Measurements from ENCODE around the gene CPLANE1. TPM values are rescaled to one million over a fixed set of nuclear protein-coding genes. Genes with fewer than 3 reads are reported as not detected.
"Not testable (repeated sequence)": the region's sequence is repeated elsewhere in the genome, so short reads cannot be mapped to it uniquely, and the experiment has no call there.

Gene CPLANE1
- total RNA-seq = 10 to 100 TPM in 1 of 2 experiments, 1 to 10 TPM in 1; 7.0 to 10.3 TPM

DNA sequence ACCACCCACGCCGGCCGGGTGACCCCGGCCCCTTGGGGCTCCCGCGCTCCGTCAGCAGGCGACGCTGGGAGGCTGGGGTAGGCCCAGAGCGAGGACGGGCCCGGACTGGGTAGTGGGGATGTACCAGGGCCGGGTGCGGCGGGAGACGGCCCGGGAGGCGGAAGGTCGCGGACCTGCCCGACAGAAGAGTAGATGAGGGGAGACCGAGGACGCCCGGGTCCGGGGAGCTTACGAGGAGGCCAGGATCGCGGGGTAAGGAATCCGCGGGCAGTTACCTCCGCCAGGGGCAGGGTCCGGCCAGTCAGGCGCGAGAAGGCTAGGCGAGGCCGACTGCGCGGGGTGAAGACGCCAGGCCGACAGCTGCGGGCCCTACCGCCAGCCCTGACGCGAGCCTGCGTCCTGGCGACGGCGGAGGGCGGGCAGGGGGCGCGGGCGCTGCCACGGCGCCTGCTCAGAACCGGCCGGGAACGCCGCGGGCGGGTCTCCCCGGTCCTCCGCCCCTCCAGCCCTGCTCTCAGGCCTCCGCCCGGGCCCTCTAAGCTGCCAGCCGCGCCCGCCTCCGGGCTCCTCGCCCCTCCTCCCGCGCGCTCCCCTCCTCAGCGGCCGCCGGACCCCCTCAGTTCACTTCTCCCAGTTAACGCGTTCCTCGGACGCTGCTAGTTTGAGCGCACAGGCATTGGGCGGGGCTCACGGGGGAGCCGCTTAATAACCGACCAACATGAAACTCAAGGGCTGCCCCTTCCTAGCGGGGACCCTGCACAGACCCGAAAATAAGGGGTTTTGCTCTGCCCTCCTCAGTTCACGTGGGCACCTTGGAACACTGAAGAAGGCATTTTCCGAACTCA is at the start of gene CPLANE1:
Gene CPLANE1 (minus strand): TSS at position 407 of the 845 bp plus-strand sequence. CDS start 1,678 bp downstream, outside the sequence.
- peaks cover 2% of the 10 kb centered on the region for H3K9me3 Mint-ChIP-seq
- POLR2A ChIA-PET = interaction anchor here (1.2 to 1.6 kb wide), 3 partner anchors 33 to 122 kb away, joined by 3 to 4 read pairs (median 4); partner anchors contain the start of gene NUP155
- H3K27ac Mint-ChIP-seq = peak within 1 kb of the TSS; percentile 88
- no peaks in the 10 kb centered on the region for H3K27me3 Mint-ChIP-seq
- DNase-seq = peak; percentile 75
- peak within 1 kb of the TSS; percentile 89 for H3K4me3 Mint-ChIP-seq
- ATAC-seq (ENCODE audit: low read depth) = peak; percentile 89
- H3K4me1 Mint-ChIP-seq = peaks cover 8% of the 10 kb centered on the region
- peaks cover 4% of the 10 kb centered on the region for H3K36me3 Mint-ChIP-seq

- POLR2A ChIA-PET; H3K27me3 Mint-ChIP-seq; DNase-seq; H3K9me3 Mint-ChIP-seq; H3K27ac Mint-ChIP-seq; H3K4me1 Mint-ChIP-seq; H3K4me3 Mint-ChIP-seq; ATAC-seq (ENCODE audit: low read depth): not testable (repeated sequence)
- H3K36me3 Mint-ChIP-seq = peaks cover 27% of the 10 kb centered on the region
These were observed 47.1 kb upstream of the CPLANE1 start for GRCh38 chr5:37296313-37296712.

- ATAC-seq (ENCODE audit: low read depth) = no peak
- Mint-ChIP-seq H3K27ac (no peak overlapping the region), H3K4me1 (no peaks in the 10 kb centered on the region), H3K9me3 (peaks cover 27% of the 10 kb centered on the region), H3K36me3 (peaks cover 15% of the 10 kb centered on the region), H3K4me3 (no peak overlapping the region), H3K27me3 (no peaks in the 10 kb centered on the region)
- DNase-seq = no peak
- POLR2A ChIA-PET = no interaction called here
These were observed 34.1 kb upstream of the CPLANE1 start for GRCh38 chr5:37283214-37283820.

GRCh38 chr5:37275511-37275910 is 26.3 kb upstream of the CPLANE1 start:
- peaks cover under 1% of the 10 kb centered on the region for H3K36me3 Mint-ChIP-seq
- no peak overlapping the region for H3K4me3 Mint-ChIP-seq
- POLR2A ChIA-PET = no interaction called here
- peaks cover 13% of the 10 kb centered on the region for H3K9me3 Mint-ChIP-seq
- no peak for DNase-seq
- H3K27ac Mint-ChIP-seq = no peak overlapping the region
- no peaks in the 10 kb centered on the region for H3K4me1 Mint-ChIP-seq
- H3K27me3 Mint-ChIP-seq = no peaks in the 10 kb centered on the region
- ATAC-seq (ENCODE audit: low read depth) = no peak

DNA sequence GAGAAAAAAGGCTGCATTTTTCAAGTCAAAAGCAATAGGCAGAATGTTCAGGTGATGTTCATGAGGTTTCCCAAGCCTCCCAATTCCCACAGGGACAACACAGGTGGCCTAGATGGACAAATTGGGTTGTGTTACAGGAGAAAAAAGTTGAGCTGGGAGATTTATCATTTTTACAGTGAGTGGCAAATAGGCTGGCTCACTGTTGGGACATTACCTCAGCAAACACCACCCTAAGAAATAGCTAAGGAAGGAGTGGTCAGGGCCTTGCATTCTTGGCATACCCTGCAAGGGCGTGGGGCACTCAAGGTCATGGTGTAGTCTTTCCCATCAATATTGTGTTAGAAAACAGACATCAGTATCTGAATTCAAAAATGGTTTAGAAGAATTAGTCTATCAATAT is 23.3 kb upstream of the CPLANE1 start:
- no peak overlapping the region for H3K4me3 Mint-ChIP-seq
- no peaks in the 10 kb centered on the region for H3K36me3 Mint-ChIP-seq
- H3K9me3 Mint-ChIP-seq = peaks cover 13% of the 10 kb centered on the region
- POLR2A ChIA-PET = no interaction called here
- H3K27ac Mint-ChIP-seq = no peak overlapping the region
- H3K4me1 Mint-ChIP-seq = no peaks in the 10 kb centered on the region
- DNase-seq (no peak), ATAC-seq (ENCODE audit: low read depth) (no peak)
- no peaks in the 10 kb centered on the region for H3K27me3 Mint-ChIP-seq

DNA sequence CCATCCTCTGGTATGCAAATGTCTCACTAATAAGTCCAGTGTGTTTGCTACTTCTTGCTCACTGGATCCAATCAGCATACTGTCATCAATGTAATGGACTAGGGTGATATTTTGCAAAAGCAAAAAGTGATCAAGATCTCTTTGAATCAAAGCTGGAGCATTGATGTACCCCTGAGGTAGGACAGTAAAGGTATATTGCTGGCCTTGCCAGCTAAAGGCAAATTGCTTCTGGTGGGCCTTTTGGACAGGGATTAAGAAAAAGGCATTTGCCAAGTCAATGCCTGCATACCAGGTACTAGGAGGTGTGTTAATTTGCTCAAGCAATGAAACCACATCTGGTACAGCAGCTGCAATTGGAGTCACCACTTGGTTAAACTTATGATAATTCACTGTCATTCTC is 18.9 kb upstream of the CPLANE1 start:
- H3K27ac Mint-ChIP-seq; DNase-seq; ATAC-seq (ENCODE audit: low read depth); H3K4me3 Mint-ChIP-seq; H3K36me3 Mint-ChIP-seq; H3K27me3 Mint-ChIP-seq; H3K4me1 Mint-ChIP-seq; POLR2A ChIA-PET: not testable (repeated sequence)
- peaks cover 22% of the 10 kb centered on the region for H3K9me3 Mint-ChIP-seq

- DNase-seq = no peak
- ATAC-seq (ENCODE audit: low read depth) = no peak
- peaks cover 4% of the 10 kb centered on the region for H3K36me3 Mint-ChIP-seq
- H3K27me3 Mint-ChIP-seq = no peaks in the 10 kb centered on the region
- POLR2A ChIA-PET = no interaction called here
- H3K27ac Mint-ChIP-seq = no peak overlapping the region
- H3K4me3 Mint-ChIP-seq = no peak overlapping the region
- H3K9me3 Mint-ChIP-seq = peaks cover 10% of the 10 kb centered on the region
- H3K4me1 Mint-ChIP-seq = no peaks in the 10 kb centered on the region
These were observed 6.7 kb upstream of the CPLANE1 start for GRCh38 chr5:37255774-37256358.

GRCh38 chr5:37254581-37254980 is 5.4 kb upstream of the CPLANE1 start:
- DNase-seq (no peak), ATAC-seq (ENCODE audit: low read depth) (no peak)
- H3K36me3 Mint-ChIP-seq = peaks cover 4% of the 10 kb centered on the region
- POLR2A ChIA-PET = no interaction called here
- no peak overlapping the region for H3K4me3 Mint-ChIP-seq
- no peaks in the 10 kb centered on the region for H3K27me3 Mint-ChIP-seq
- no peak overlapping the region for H3K27ac Mint-ChIP-seq
- H3K9me3 Mint-ChIP-seq = peaks cover 10% of the 10 kb centered on the region
- H3K4me1 Mint-ChIP-seq = peaks cover 5% of the 10 kb centered on the region

DNA sequence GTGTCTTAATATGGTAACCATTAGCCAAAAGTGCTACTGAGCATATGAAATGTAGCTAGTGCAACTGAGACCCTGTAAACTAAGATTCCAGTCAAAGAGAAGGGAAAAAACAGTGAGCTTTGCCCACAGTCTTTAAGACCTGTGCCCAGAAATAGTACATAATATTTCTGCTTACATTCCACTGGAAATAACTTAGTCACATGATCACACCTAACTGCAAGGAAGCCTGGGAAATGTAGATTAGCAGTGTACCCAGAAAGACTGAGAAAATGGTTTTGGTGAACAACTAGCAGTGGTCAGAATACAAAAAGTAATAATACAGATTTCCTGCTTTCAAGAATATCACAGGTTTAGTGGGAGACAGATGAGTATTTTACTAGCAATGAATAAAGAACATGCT is 2.5 kb upstream of the CPLANE1 start:
- H3K9me3 Mint-ChIP-seq = peaks cover 7% of the 10 kb centered on the region
- no peak overlapping the region for H3K27ac Mint-ChIP-seq
- peaks cover 4% of the 10 kb centered on the region for H3K36me3 Mint-ChIP-seq
- H3K4me1 Mint-ChIP-seq = peaks cover 8% of the 10 kb centered on the region
- ATAC-seq (ENCODE audit: low read depth) (no peak), DNase-seq (no peak)
- POLR2A ChIA-PET = no interaction called here
- no peak overlapping the region for H3K4me3 Mint-ChIP-seq
- no peaks in the 10 kb centered on the region for H3K27me3 Mint-ChIP-seq

DNA sequence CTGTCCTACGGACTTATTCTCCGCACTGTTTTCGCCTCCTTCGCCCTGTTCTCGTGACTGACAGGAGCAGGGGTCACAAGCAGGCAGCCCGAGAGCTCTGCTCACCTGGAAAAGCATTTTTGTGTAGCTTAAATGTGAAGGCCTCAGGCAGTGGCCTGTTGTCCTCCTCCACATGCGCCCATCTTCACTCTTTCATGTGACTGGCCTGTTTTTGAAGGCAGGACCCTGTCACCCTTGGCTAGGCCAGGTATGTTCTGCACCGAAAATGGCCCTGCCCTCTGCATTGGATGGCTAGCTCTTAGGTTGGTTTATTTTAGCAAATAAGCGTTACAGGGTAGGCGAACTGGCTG is 614 bp upstream of the CPLANE1 start:
- no peak for DNase-seq
- peaks cover 8% of the 10 kb centered on the region for H3K4me1 Mint-ChIP-seq
- ATAC-seq (ENCODE audit: low read depth) = no peak
- H3K27ac Mint-ChIP-seq = peak overlapping the region; percentile 88
- peaks cover 4% of the 10 kb centered on the region for H3K36me3 Mint-ChIP-seq
- POLR2A ChIA-PET = interaction anchor here (1.2 to 1.6 kb wide), 3 partner anchors 34 to 121 kb away, joined by 3 to 4 read pairs (median 4); partner anchors contain the start of gene NUP155
- peaks cover 7% of the 10 kb centered on the region for H3K9me3 Mint-ChIP-seq
- H3K4me3 Mint-ChIP-seq = peak overlapping the region; percentile 89
- no peaks in the 10 kb centered on the region for H3K27me3 Mint-ChIP-seq

DNA sequence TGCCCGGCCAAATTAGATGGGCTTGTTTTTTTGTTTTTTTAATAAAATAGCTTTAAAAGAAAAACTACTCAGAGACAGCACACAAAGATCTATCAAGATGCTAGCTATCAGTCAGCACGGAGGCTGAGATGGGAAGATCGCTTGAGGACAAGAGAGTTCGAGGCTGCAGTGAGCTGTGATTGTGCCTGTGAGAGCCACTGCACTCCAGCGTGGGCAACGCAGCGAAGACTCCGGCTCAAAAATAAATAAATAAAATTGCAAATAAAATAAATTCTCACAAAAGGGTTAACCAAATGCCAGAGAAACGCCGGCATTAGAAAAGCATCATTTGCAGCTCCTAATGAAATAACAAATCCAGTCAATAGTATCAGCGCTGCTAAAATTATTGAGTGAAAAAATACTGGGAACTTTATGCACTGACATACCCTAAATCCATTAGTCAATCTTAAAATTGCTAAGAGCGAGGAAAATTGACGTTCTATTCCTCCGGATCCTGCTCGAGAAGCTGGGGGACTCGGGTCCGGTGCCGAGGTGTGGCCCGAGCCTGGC is 681 bp downstream of the CPLANE1 start:
- POLR2A ChIA-PET = interaction anchor here (1.6 kb wide), 2 partner anchors 39 to 122 kb away, joined by 4 read pairs; partner anchors contain the start of gene NUP155
- no peak for DNase-seq

GRCh38 chr5:37247496-37247895 is 1.7 kb downstream of the CPLANE1 start:
- no peak overlapping the region for H3K27ac Mint-ChIP-seq
- POLR2A ChIA-PET = no interaction called here

More for the DNA sequence above, 681 bp downstream of the CPLANE1 start:
- ATAC-seq (ENCODE audit: low read depth) = no peak
- peak overlapping the region; percentile 83 for H3K4me3 Mint-ChIP-seq
- H3K27ac Mint-ChIP-seq = peak overlapping the region; percentile 81
- no peaks in the 10 kb centered on the region for H3K27me3 Mint-ChIP-seq
- H3K4me1 Mint-ChIP-seq = peaks cover 8% of the 10 kb centered on the region
- H3K36me3 Mint-ChIP-seq = peaks cover 4% of the 10 kb centered on the region
- peaks cover 1% of the 10 kb centered on the region for H3K9me3 Mint-ChIP-seq

GRCh38 chr5:37247036-37247435 is 2.1 kb downstream of the CPLANE1 start:
- no peak overlapping the region for H3K27ac Mint-ChIP-seq
- peaks cover 3% of the 10 kb centered on the region for H3K36me3 Mint-ChIP-seq
- H3K4me1 Mint-ChIP-seq = peaks cover 8% of the 10 kb centered on the region
- H3K9me3 Mint-ChIP-seq = no peaks in the 10 kb centered on the region
- DNase-seq (no peak), ATAC-seq (ENCODE audit: low read depth) (no peak)
- H3K4me3 Mint-ChIP-seq = no peak overlapping the region
- H3K27me3 Mint-ChIP-seq = no peaks in the 10 kb centered on the region
- POLR2A ChIA-PET = no interaction called here

More at GRCh38 chr5:37247496-37247895, 1.7 kb downstream of the CPLANE1 start:
- Mint-ChIP-seq H3K4me1 (peaks cover 8% of the 10 kb centered on the region), H3K9me3 (no peaks in the 10 kb centered on the region), H3K36me3 (peaks cover 3% of the 10 kb centered on the region), H3K27me3 (no peaks in the 10 kb centered on the region), H3K4me3 (peak overlapping the region; percentile 25)
- DNase-seq (no peak), ATAC-seq (ENCODE audit: low read depth) (no peak)

All from activated naive CD8-positive, alpha-beta T cell treated with anti-CD3 and anti-CD28 coated beads, Interleukin-2, amount 10 ng/mL, durations not matched to agents 7 days and 5 days (primary cell).